ENCODE results near the gene TMEM121. TPM values are rescaled to one million over a fixed set of nuclear protein-coding genes. Genes with fewer than 3 reads are reported as not detected.

The TMEM121 gene
- polyA plus RNA-seq, 1 of the 3 experiments (the other 2 are of a cell fraction), result 9.1 TPM

- Histone ChIP-seq H3K27ac (ENCODE audit: low read depth in 2 of 2, low read length in 1 of 2) (peak overlapping the region; percentile 27 to 53; a peak in 2 of 4 replicates), H3K79me2 (ENCODE audit: insufficient read depth) (no peaks in the 10 kb centered on the region), H3K4me2 (peak overlapping the region; percentile 98), H3K9ac (peak overlapping the region; percentile 61), H3F3A (replicated peaks; ENCODE audit: insufficient read depth) (peaks cover 19% of the 10 kb centered on the region), H3K27me3 (ENCODE audit: insufficient read depth) (no peaks in the 10 kb centered on the region), H3K9me3 (no peaks in the 10 kb centered on the region), H4K20me1 (ENCODE audit: insufficient read depth) (no peaks in the 10 kb centered on the region), H3K9me2 (no peaks in the 10 kb centered on the region), H3K4me3 (ENCODE audit: low read depth in 2 of 2, low read length in 1 of 2) (peak overlapping the region; percentile 64 to 69), H3K4me1 (ENCODE audit: control insufficient read depth in 1 of 2, insufficient read depth in 2 of 2, low read depth in 1 of 2, low read length in 1 of 2) (peaks cover 4 to 17% of the 10 kb centered on the region in 2 experiments; a peak in 2 of 4 replicates), H2AFZ (ENCODE audit: low read depth) (peak overlapping the region; percentile 70), H3K36me3 (replicated peaks in 1 of 2; ENCODE audit: control insufficient read depth in 1 of 2, insufficient read depth in 2 of 2, low read length in 1 of 2) (peaks cover 0 to 2% of the 10 kb centered on the region in 2 experiments)
- POLR2A ChIA-PET, result interaction anchor here (1.0 kb wide), 1 partner anchor 47 kb away, joined by 4 read pairs; no protein-coding TSS in a partner anchor
- peak; percentile 97 for DNase-seq
- CTCF ChIA-PET, result interaction anchor here (0.6 to 5.8 kb wide), 34 partner anchors 10 to 483 kb away, joined by 3 to 61 read pairs (median 4); partner anchors contain the start of genes CRIP1 and TEDC1
- 75% methylated on average over 8 of the region's 67 CpGs for WGBS (ENCODE audit: low lambda C conversion rate)
- TF ChIP-seq IRF3 (IDR thresholded peaks at IDR 0.05; ENCODE audit: low read depth, low read length) (no peak), EP300 (IDR thresholded peaks at IDR 0.05; ENCODE audit: borderline replicate concordance in 1 of 2, low read depth in 1 of 2, low read length in 1 of 2) (no peak), USF2 (IDR thresholded peaks at IDR 0.05; ENCODE audit: borderline replicate concordance, low read depth, low read length) (no peak), ELF1 (IDR thresholded peaks at IDR 0.05) (no peak), MAX (IDR thresholded peaks at IDR 0.05; ENCODE audit: low read depth) (peak; percentile 58; the same call in 1 of the 2 replicates), GATA2 (CRISPR knock-in tag; IDR thresholded peaks at IDR 0.05) (no peak), TEAD4 (IDR thresholded peaks at IDR 0.05; ENCODE audit: borderline replicate concordance, insufficient read depth) (no peak), FOSL2 (IDR thresholded peaks at IDR 0.05; ENCODE audit: borderline replicate concordance, low read depth) (no peak), GABPA (IDR thresholded peaks at IDR 0.05; ENCODE audit: low read depth) (peak; percentile 65), EZH2phosphoT487 (IDR thresholded peaks at IDR 0.05; ENCODE audit: borderline replicate concordance, low read depth) (no peak), SMC3 (IDR thresholded peaks at IDR 0.05; ENCODE audit: low read depth, low read length) (peak; percentile 57), CHD2 (IDR thresholded peaks at IDR 0.05; ENCODE audit: low read length, partially characterized antibody) (peak; percentile 12), YY1 (IDR thresholded peaks at IDR 0.05; ENCODE audit: low read depth) (no peak), RAD21 (IDR thresholded peaks at IDR 0.05; ENCODE audit: low read length) (peak; percentile 83), JUND (IDR thresholded peaks at IDR 0.05) (no peak), RCOR1 (IDR thresholded peaks at IDR 0.05; ENCODE audit: low read length) (no peak), SIN3A (IDR thresholded peaks at IDR 0.05; ENCODE audit: borderline replicate concordance, low read depth, low read length) (no peak), PBX3 (IDR thresholded peaks at IDR 0.05) (no peak), FOXJ3 (CRISPR knock-in tag; IDR thresholded peaks at IDR 0.05) (no peak), MEF2A (IDR thresholded peaks at IDR 0.05; ENCODE audit: borderline replicate concordance, low read depth) (no peak), RFX5 (IDR thresholded peaks at IDR 0.05; ENCODE audit: low read length) (no peak), NRF1 (IDR thresholded peaks at IDR 0.05; ENCODE audit: low read depth, low read length) (peak; percentile 51; the same call in 1 of the 2 replicates), FOXM1 (IDR thresholded peaks at IDR 0.05; ENCODE audit: low read depth) (no peak), TCF12 (IDR thresholded peaks at IDR 0.05) (no peak), TAF1 (IDR thresholded peaks at IDR 0.05; ENCODE audit: borderline replicate concordance, low read depth, low read length) (peak; percentile 45; the same call in 1 of the 2 replicates), CTCF (IDR thresholded peaks at IDR 0.05) (peak; percentile 68), NFIC (IDR thresholded peaks at IDR 0.05; ENCODE audit: borderline replicate concordance) (no peak), USF1 (IDR thresholded peaks at IDR 0.05; ENCODE audit: borderline replicate concordance, low read depth) (no peak)
Measured at GRCh38 chr14:105527826-105528585, 1.6 kb downstream of the TMEM121 start.

All from SK-N-SH (cell line).